Effector memory CD4-positive, alpha-beta T cell (primary cell): ENCODE data around the gene MAEA.
"Not testable (repeated sequence)": the region's sequence is repeated elsewhere in the genome, so short reads cannot be mapped to it uniquely, and the experiment has no call there.

ENCODE experiments used
- DNase-seq, 3 donors: peaks; one replicate each; pipeline ENCODE4 v3.0.0-alpha.2; 2020
- H3K27ac ChIP-seq: 2 replicates; pipeline ENCODE4 v1.7.0; 2013; ENCODE audit warnings: mild to moderate bottlenecking, low read length, moderate library complexity; ENCODE audit not compliant: insufficient read depth, poor library complexity, severe bottlenecking
- H3K27me3 ChIP-seq: replicated peaks from 2 replicates; pipeline ENCODE4 v1.7.0; 2013; ENCODE audit warnings: mild to moderate bottlenecking, low read length; ENCODE audit not compliant: insufficient read depth, control insufficient read depth, poor library complexity, severe bottlenecking
- H3K36me3 ChIP-seq: 2 replicates; pipeline ENCODE4 v1.7.0; 2013; ENCODE audit warnings: mild to moderate bottlenecking, low read length, moderate library complexity; ENCODE audit not compliant: control insufficient read depth, insufficient read depth
- H3K4me1 ChIP-seq: 2 replicates; pipeline ENCODE4 v1.7.0; 2013; ENCODE audit warnings: low read length, mild to moderate bottlenecking; ENCODE audit not compliant: control insufficient read depth, insufficient read depth, poor library complexity, severe bottlenecking
- H3K4me3 ChIP-seq: 2 replicates; pipeline ENCODE4 v1.7.0; 2013; ENCODE audit warnings: low read length, low read depth, mild to moderate bottlenecking; ENCODE audit not compliant: insufficient read depth, poor library complexity, severe bottlenecking
- H3K9me3 ChIP-seq: 2 replicates; pipeline ENCODE4 v1.7.0; 2013; ENCODE audit warnings: mild to moderate bottlenecking, low read length, moderate library complexity; ENCODE audit not compliant: control insufficient read depth

MAEA gene

DNA sequence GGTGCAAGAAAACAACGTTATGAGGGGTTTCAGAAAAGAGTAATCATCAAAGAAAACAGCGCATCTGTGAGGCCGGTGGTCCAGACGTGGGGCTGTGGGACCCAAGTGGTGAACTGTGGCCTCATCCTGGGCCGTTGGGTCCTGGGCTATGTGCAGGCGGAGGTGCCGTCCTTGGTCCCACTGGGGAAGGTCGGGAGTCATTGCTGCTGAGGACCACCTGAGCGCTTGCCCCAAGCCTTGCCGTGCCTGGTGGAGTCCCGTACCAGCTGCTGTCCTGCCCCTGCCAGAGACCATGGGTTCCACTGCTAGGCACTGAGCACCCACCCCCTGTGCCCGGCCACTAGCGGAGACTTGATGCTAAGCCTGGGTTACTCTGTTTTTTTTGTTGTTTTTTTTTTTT is 31.8 kb downstream of the MAEA start:
- no peak overlapping the region for H3K4me3 ChIP-seq
- no peaks in the 10 kb centered on the region for H3K9me3 ChIP-seq
- H3K27me3 ChIP-seq = no peaks in the 10 kb centered on the region
- H3K27ac ChIP-seq = no peak overlapping the region
- H3K4me1 ChIP-seq = no peaks in the 10 kb centered on the region
- peaks cover 38% of the 10 kb centered on the region for H3K36me3 ChIP-seq
- no peak for DNase-seq

DNA sequence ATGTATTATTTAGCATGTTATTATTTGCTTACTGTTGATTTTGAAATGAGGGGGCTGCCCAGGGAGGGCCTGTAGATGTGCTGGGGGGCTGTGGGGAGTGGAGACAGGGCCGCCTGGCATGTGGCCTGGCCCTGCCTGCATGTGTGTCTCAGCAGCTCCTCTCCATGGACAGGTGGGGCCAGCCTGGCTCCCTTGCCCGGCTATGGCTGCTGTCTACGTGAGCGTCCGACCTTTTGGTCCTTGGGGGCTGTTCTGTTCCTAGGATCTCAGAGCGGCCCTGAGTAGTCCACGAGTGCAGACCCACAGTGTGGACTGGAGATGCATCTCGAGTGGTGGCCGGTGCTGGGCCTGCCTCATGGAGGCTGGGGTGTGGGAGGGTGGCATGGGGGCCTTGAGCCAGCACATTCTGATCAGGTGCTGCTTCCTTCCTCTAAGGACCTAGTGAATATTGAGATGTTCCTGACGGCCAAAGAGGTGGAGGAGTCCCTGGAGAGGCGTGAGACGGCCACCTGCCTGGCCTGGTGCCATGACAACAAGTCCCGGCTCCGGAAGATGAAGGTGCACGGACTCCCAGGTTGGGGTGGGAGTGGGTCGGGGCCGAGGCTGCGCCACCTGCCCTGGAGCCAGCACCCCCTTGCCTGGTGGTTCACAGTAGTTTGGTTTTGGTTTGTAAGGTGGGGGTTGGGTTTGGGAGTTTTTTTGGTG is 32.4 kb downstream of the MAEA start:
- peaks cover 41% of the 10 kb centered on the region for H3K36me3 ChIP-seq

GRCh38 chr4:1323280-1323634 is 33.6 kb downstream of the MAEA start:
- Histone ChIP-seq H3K27me3 (no peaks in the 10 kb centered on the region), H3K9me3 (no peaks in the 10 kb centered on the region), H3K27ac (no peak overlapping the region), H3K4me1 (peaks cover 1% of the 10 kb centered on the region), H3K36me3 (peaks cover 41% of the 10 kb centered on the region), H3K4me3 (no peak overlapping the region)
- no peak for DNase-seq

More for the DNA sequence above, 32.4 kb downstream of the MAEA start:
- no peak for DNase-seq
- Histone ChIP-seq H3K27me3 (no peaks in the 10 kb centered on the region), H3K4me1 (no peaks in the 10 kb centered on the region), H3K27ac (no peak overlapping the region), H3K4me3 (no peak overlapping the region), H3K9me3 (no peaks in the 10 kb centered on the region)

GRCh38 chr4:1323635-1324442 is 34.1 kb downstream of the MAEA start:
- Histone ChIP-seq H3K4me1 (peaks cover 7% of the 10 kb centered on the region), H3K4me3 (no peak overlapping the region), H3K9me3 (no peaks in the 10 kb centered on the region), H3K36me3 (peaks cover 47% of the 10 kb centered on the region), H3K27ac (no peak overlapping the region), H3K27me3 (no peaks in the 10 kb centered on the region)
- no peak for DNase-seq

- H3K4me1 ChIP-seq = peaks cover 15% of the 10 kb centered on the region
- H3K27ac ChIP-seq, H3K9me3 ChIP-seq, H3K4me3 ChIP-seq, H3K27me3 ChIP-seq, DNase-seq: not testable (repeated sequence)
- H3K36me3 ChIP-seq = peaks cover 42% of the 10 kb centered on the region
Observed at GRCh38 chr4:1324443-1325175, 34.9 kb downstream of the MAEA start.

DNA sequence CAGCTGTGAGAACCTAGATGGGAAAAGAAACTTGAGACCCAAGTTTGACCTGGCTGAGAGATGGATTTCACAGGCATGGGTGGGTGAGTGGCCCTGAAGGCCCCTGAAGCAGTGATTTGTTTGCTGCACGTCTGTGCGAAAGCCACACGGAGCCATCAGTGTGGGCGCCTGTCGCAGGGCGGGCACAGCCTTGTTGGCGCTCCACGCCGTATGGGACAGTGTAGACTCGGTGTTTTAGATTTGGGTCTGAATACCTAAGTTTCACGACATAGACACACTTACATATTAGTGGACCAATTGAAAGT is 35.4 kb downstream of the MAEA start:
- no peaks in the 10 kb centered on the region for H3K27me3 ChIP-seq
- no peak overlapping the region for H3K4me3 ChIP-seq
- H3K27ac ChIP-seq = no peak overlapping the region
- no peak for DNase-seq
- H3K4me1 ChIP-seq = peaks cover 20% of the 10 kb centered on the region
- no peaks in the 10 kb centered on the region for H3K9me3 ChIP-seq
- H3K36me3 ChIP-seq = peaks cover 42% of the 10 kb centered on the region

DNA sequence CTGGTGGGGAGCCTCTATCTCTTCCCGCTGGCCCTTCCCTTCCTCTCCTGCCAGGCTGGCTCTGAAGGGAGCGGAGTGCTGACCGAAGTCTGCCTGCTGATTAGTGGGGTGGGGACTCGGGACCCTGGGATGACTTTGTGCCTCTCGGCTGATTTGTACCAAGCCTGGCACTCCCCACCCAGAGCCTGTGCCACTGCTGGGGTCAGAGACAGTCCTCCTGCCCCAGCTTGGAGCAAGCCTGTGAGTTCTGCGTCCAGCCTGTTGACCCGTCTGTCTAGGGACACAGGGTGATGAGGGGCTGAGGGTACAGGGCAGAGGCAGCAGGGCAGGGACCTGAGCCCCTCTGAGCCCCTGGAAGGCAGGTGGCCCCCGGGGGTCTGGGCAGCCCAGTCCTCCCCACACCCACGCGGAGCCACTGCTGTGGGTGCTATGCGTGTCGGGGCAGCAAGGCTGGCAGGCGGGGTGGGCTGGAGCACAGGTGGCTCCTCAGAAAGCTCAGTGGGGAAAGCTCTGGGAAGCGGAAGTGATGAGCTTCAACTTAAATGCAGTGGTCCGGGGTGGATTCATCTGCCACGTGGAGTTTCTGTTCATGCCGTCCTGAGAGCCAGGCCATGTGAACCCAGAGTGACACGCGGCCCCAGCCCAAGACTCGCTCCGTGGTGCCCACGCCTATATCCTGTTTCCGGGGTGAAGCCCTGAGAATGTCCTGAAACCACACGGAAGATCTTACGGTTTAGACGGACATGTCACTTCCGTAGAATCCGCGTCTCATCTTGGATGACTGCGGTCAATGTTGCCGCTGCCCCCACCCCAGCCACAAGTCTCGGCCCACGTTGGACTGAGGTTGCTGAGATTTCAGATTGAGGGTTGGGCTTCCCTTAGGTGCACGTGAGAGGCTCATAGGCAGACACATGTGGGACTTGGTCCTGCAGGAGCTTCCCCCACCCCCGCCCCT is 36.3 kb downstream of the MAEA start:
- no peaks in the 10 kb centered on the region for H3K9me3 ChIP-seq
- peak overlapping the region; percentile 16 for H3K27ac ChIP-seq
- no peaks in the 10 kb centered on the region for H3K27me3 ChIP-seq
- no peak overlapping the region for H3K4me3 ChIP-seq
- peaks cover 28% of the 10 kb centered on the region for H3K4me1 ChIP-seq
- no peak for DNase-seq
- peaks cover 42% of the 10 kb centered on the region for H3K36me3 ChIP-seq

DNA sequence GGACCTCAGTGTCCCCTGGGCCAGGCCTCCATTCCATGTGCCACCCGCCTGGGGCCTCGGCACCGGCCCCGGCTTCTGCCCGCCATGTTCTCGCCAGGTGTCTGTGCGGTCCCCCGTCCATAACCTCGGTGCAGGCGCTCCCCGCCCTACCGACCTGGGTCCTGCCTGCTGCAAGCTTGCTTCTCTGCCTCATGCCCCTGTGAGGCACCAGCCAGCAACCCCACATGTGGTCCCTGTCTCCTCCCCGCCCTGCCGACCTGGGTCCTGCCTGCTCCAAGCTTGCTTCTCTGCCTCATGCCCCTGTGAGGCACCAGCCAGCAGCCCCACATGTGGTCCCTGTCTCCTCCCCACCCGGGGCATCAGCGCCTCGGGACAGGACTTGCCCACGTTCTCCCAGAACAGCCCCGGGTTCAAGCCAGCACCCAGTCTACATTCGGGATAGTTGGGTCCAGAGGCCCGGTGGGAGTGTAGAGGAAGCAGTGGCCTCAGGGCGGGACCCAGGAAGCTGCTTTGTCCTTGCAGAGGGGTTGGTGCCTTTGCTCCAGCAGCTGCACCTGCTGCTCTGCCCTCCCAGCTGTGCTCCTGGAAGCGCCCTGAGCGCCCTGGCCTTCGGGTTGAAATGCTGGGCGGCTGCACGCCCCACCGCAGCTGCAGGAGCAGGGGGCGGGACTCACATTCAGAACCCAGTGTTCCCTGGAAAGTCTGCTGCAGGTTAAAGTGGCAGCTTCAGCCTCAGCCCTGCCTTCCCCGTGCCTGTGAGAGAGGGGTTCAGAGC is 37.2 kb downstream of the MAEA start:
- no peak for DNase-seq
- H3K27ac ChIP-seq = no peak overlapping the region
- peaks cover 38% of the 10 kb centered on the region for H3K36me3 ChIP-seq
- H3K4me3 ChIP-seq = no peak overlapping the region
- H3K27me3 ChIP-seq = no peaks in the 10 kb centered on the region
- H3K9me3 ChIP-seq = no peaks in the 10 kb centered on the region
- H3K4me1 ChIP-seq = peaks cover 38% of the 10 kb centered on the region
